Measurements from ENCODE around the gene TSFM.

TSFM gene

GRCh38 chr12:57800965-57801364 is 18.4 kb downstream of the TSFM start:
- TF ChIP-seq CTCF (conservative IDR thresholded peaks at IDR 0.05; ENCODE audit: low read depth, low read length) = no peak
- no peak overlapping the region for H3K4me3 ChIP-seq (ENCODE audit: low read length)
- no peak for DNase-seq (ENCODE audit: low read depth)

- DNase-seq (ENCODE audit: low read depth) = no peak
- no peak for TF ChIP-seq CTCF (conservative IDR thresholded peaks at IDR 0.05; ENCODE audit: low read depth, low read length)
- H3K4me3 ChIP-seq (ENCODE audit: low read length) = no peak overlapping the region
Measured at GRCh38 chr12:57802607-57803006, 20.0 kb downstream of the TSFM start.

- TF ChIP-seq CTCF (conservative IDR thresholded peaks at IDR 0.05; ENCODE audit: low read depth, low read length) = peak; percentile 90
- no peak for DNase-seq (ENCODE audit: low read depth)
- no peak overlapping the region for H3K4me3 ChIP-seq (ENCODE audit: low read length)
Measured at GRCh38 chr12:57803319-57803893, 20.8 kb downstream of the TSFM start.

GRCh38 chr12:57806677-57807076 is 24.1 kb downstream of the TSFM start:
- no peak for TF ChIP-seq CTCF (conservative IDR thresholded peaks at IDR 0.05; ENCODE audit: low read depth, low read length)
- DNase-seq (ENCODE audit: low read depth) = no peak
- no peak overlapping the region for H3K4me3 ChIP-seq (ENCODE audit: low read length)

- DNase-seq (ENCODE audit: low read depth) = no peak
- H3K4me3 ChIP-seq (ENCODE audit: low read length) = no peak overlapping the region
- TF ChIP-seq CTCF (conservative IDR thresholded peaks at IDR 0.05; ENCODE audit: low read depth, low read length) = no peak
Measured at GRCh38 chr12:57807285-57807684, 24.7 kb downstream of the TSFM start.

GRCh38 chr12:57808351-57808750 is 25.8 kb downstream of the TSFM start:
- H3K4me3 ChIP-seq (ENCODE audit: low read length) = no peak overlapping the region
- no peak for TF ChIP-seq CTCF (conservative IDR thresholded peaks at IDR 0.05; ENCODE audit: low read depth, low read length)
- DNase-seq (ENCODE audit: low read depth) = no peak

GRCh38 chr12:57809425-57809824 is 26.8 kb downstream of the TSFM start:
- no peak overlapping the region for H3K4me3 ChIP-seq (ENCODE audit: low read length)
- no peak for DNase-seq (ENCODE audit: low read depth)
- no peak for TF ChIP-seq CTCF (conservative IDR thresholded peaks at IDR 0.05; ENCODE audit: low read depth, low read length)
